HAP-1 (cell line): ENCODE measurements around the gene TBATA.

Experiments
- DNase-seq, 2 experiments: peaks; one replicate each; pipeline ENCODE4 v3.0.0-alpha.2; 2016 to 2020; ENCODE audit warnings: low spot score in 2 of 2
- H3K27me3 ChIP-seq: fragments of 250-450 bp; sonication (Bioruptor Pico); 2 replicates; pipeline ENCODE4 v1.5.1; 2020; ENCODE audit warnings: low read depth, mild to moderate bottlenecking, moderate library complexity
- H3K36me3 ChIP-seq: fragments of 250-450 bp; sonication (Bioruptor Pico); replicated peaks from 2 replicates; pipeline ENCODE4 v1.5.1; 2020; ENCODE audit warnings: mild to moderate bottlenecking
- H3K4me1 ChIP-seq: fragments of 250-450 bp; sonication (Bioruptor Pico); 2 replicates; pipeline ENCODE4 v1.5.1; 2020; ENCODE audit warnings: mild to moderate bottlenecking
- H3K4me3 ChIP-seq: fragments of 250-450 bp; sonication (Bioruptor Pico); 2 replicates; pipeline ENCODE4 v1.5.1; 2020; ENCODE audit warnings: mild to moderate bottlenecking, moderate library complexity
- H3K9me3 ChIP-seq: fragments of 250-450 bp; sonication (Bioruptor Pico); 2 replicates; pipeline ENCODE4 v1.5.1; 2020; ENCODE audit warnings: mild to moderate bottlenecking, moderate library complexity
- in situ Hi-C: fragments of 300-500 bp; cut with MboI; formaldehyde crosslinking; loops from 3 replicates; pipeline ENCODE4 v1.14.3; 2020; ENCODE audit warnings: low sequenced_read_pairs, inconsistent platforms, mixed read lengths

TBATA gene

GRCh38 chr10:70729763-70730357, 55.3 kb downstream of the TBATA start:
- H3K9me3 ChIP-seq = no peaks in the 10 kb centered on the region
- no peaks in the 10 kb centered on the region for H3K36me3 ChIP-seq
- no peak overlapping the region for H3K4me3 ChIP-seq
- no peaks in the 10 kb centered on the region for H3K4me1 ChIP-seq
- DNase-seq = no peak
- no peaks in the 10 kb centered on the region for H3K27me3 ChIP-seq
- in situ Hi-C loops = no loop called here

- Histone ChIP-seq H3K4me1 (no peaks in the 10 kb centered on the region), H3K27me3 (no peaks in the 10 kb centered on the region), H3K36me3 (no peaks in the 10 kb centered on the region), H3K9me3 (no peaks in the 10 kb centered on the region), H3K4me3 (no peak overlapping the region)
- no peak for DNase-seq
- in situ Hi-C loops = no loop called here
Measured at GRCh38 chr10:70728328-70728727, 56.8 kb downstream of the TBATA start.

- in situ Hi-C loops = no loop called here
- DNase-seq = no peak
- Histone ChIP-seq H3K4me3 (no peak overlapping the region), H3K27me3 (no peaks in the 10 kb centered on the region), H3K9me3 (no peaks in the 10 kb centered on the region), H3K36me3 (no peaks in the 10 kb centered on the region), H3K4me1 (no peaks in the 10 kb centered on the region)
Measured at GRCh38 chr10:70726909-70727495, 58.2 kb downstream of the TBATA start.

DNA sequence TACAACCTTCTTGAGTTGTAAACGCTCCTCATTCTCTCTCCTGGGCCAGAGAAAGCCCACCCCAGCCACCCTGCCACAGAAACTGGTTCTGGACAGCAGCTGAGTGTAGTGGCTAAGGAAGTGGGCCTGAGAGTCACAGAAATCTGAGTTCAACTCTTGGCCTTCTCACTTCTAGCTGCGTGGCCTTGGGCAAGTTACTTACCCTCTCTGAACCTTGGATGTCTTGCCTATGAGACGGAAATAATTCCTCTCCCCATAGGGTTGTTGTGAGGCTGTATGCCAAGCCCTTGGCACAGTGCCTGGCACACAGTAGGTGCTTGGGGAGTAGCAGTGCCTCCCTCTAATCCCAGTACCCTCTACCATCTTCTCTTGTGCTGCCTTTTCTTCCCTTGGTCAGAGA, 61.4 kb downstream of the TBATA start:
- no peak for DNase-seq
- H3K9me3 ChIP-seq = no peaks in the 10 kb centered on the region
- no peaks in the 10 kb centered on the region for H3K27me3 ChIP-seq
- in situ Hi-C loops = no loop called here
- no peaks in the 10 kb centered on the region for H3K4me1 ChIP-seq
- H3K36me3 ChIP-seq = no peaks in the 10 kb centered on the region
- no peak overlapping the region for H3K4me3 ChIP-seq

DNA sequence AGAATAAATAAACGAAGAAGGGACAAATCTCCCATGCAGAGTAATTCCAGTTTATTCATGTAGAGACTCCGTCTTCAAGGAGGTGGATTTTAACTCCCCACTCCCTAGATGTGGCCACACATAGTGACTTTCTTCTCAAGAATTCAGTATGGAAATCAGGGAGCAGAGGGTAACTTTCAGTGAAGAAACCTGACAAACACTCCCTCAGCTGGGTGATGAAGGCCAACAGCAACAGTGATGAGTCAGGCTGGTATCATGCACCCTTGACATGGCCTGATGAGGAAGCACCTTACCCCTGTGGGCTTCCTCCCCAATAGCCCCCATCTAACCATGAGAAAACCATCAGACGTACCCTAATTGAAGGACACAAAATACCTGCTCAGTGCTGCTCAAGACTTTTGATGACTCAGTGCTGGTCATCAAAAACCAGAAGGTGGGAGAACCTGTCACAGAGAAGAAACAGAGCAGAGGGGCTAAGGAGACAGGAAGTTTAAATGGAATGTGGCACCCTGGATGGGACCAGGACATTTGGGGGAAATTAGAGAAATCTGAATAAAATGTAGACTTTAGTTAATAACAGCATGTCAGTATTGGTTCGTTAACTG, 62.3 kb downstream of the TBATA start:
- Histone ChIP-seq H3K36me3 (no peaks in the 10 kb centered on the region), H3K27me3 (no peaks in the 10 kb centered on the region), H3K4me1 (no peaks in the 10 kb centered on the region), H3K9me3 (no peaks in the 10 kb centered on the region), H3K4me3 (no peak overlapping the region)
- DNase-seq = no peak
- in situ Hi-C loops = no loop called here
